ENCODE results near the gene HHLA2.

The HHLA2 gene

DNA sequence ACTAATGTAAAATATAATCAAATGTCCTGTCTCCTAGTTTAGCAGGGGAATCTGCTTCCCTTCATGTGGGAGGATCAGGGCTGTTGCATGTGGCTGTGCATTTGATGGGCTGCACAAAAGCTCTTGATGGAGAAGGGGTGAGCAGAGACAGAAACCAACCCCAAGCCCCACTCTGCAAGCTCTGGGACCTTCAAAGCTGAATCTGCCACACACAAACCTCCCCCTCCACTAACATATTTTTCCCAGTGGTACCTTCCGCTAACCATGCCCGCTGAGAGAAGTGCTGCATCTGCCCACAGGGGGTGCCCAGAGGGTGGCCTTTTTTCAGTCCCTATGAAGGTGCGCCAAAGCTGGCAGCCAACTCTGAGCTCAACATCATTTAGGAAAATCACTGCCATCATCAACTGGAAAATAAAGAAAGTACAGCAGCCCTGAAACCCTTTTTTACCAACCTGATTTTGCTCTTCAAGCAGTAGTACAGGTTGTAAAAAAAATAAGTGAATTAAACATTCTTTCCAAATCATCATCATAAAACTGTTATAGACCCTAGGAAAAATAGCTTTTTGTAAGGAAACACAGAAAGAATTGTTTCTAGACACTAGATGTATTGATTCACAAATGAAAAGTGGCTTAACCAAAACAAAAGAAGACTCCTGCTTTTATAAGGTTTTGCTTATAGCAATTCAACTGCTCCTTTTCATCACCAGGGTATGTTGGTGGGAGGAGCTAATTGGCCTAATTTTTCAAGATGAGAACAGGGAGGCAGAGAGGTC lies 97.0 kb downstream of the HHLA2 start:
- DNase-seq (ENCODE audit: low read depth), result no peak

DNA sequence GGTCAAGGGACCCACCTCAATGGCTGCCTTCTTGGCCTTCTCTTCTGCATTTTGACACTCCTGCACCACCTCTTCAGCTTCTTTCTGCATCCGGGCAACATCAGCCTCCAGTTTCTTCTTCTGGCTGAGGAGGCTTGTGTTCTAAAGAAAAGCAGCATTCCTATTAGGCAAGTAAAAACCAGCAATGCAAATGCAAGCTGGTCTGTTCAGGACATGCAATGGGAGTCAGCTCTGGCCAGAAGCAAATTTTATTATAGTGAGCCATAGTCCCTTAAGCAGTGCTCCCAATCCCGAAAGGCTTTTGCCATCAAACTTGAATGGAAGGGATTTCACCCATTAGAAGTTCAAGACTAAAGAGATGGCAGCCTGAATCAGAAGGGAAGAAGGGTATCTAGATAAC lies 97.7 kb downstream of the HHLA2 start:
- DNase-seq (ENCODE audit: low read depth), result no peak

DNA sequence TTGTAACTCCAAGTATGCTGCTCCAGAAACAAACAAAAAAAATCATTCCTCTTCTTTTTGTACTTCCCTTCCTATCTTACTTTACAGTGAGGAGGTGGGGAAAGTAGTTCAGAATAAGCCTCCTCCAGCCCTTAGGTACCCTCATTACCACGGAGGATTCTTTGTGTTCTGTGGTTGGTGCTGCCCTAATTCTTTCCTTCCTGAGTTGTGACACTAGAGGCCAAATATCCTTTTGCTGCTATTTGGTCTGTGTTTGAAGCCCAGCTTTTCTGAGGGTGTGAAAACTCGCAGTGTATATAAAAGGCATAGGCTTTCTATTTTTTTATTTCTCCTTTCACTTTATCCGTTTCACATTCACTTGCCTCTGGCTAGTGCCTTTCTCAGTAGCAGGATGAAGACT lies 98.2 kb downstream of the HHLA2 start:
- no peak for DNase-seq (ENCODE audit: low read depth)

GRCh38 chr3:108396336-108396735 lies 100.0 kb downstream of the HHLA2 start:
- DNase-seq (ENCODE audit: low read depth), result no peak

DNA sequence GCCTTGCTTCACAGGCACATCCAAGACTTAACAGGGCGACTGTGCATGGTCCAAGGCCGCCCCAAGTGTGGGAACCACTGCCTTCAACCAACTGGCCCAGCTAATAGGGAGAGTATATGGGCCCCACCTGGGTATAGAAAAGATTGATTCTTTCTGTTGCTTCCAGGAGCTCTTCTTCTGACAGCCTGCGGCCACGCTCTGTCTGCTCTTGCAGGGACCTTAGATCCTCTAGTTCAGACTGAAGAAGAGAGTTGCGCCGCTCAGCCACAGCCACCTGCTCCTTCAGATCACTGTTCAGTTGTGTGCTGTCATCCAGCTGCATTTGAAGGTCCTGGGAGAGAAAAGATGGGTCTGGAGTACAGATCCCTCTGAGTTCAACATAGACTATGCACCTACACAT lies 102.2 kb downstream of the HHLA2 start:
- no peak for DNase-seq (ENCODE audit: low read depth)

- DNase-seq (ENCODE audit: low read depth), result no peak
Observed at GRCh38 chr3:108401836-108402235, 105.5 kb downstream of the HHLA2 start.

DNA sequence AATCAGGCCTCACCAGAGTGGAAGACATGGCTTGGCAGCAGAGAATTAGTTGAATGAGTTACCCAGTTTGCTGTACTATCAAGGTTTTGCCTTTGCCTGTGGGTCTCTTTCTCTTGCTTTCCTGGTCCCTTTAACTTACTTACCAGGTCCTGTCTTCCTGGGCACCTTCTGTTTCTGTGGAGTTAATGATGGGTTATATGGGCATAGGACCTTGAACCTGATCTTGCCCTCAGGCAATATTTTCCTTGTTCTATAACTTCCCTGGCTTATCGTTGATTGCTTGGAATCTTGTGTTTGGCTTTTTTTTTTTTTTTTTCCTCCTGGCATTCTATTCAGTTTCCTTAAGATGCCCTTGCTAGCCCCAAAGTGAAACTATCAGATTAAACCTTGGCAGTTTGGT lies 106.8 kb downstream of the HHLA2 start:
- no peak for DNase-seq (ENCODE audit: low read depth)

DNA sequence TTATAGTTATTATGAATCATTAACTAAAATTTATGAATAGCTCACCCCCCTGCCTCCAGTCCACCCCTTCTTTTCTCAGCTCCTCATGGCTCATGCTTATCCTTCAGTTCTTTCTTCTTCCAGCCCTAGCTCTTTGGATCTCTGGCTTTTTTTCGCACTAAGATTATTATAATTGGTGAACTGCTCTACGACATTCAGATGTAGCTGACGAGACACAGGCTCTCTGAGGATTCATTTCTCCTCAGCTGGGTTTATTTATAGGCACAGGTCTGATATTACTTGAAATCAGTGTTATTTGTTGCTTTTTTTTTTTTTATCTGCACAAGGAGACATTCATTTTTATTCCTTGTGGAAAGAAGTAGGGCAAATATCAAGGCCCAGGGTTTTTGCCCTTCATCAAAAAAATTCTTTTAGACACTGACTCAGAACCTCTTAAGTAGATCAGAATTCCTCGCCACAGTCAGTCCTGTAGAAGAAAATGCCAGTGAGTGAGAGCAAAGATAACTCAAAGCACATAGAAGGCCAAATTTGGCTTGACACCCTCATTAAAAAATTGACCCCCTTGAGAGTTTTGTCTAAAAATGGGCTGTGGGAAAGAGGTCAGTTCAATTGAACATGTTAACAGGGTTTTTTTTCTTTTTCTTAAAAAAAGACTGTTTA lies 107.5 kb downstream of the HHLA2 start:
- no peak for DNase-seq (ENCODE audit: low read depth)

GRCh38 chr3:108404368-108404767 lies 108.0 kb downstream of the HHLA2 start:
- no peak for DNase-seq (ENCODE audit: low read depth)

- DNase-seq (ENCODE audit: low read depth), result no peak
Observed at GRCh38 chr3:108406063-108406660, 109.8 kb downstream of the HHLA2 start.

DNA sequence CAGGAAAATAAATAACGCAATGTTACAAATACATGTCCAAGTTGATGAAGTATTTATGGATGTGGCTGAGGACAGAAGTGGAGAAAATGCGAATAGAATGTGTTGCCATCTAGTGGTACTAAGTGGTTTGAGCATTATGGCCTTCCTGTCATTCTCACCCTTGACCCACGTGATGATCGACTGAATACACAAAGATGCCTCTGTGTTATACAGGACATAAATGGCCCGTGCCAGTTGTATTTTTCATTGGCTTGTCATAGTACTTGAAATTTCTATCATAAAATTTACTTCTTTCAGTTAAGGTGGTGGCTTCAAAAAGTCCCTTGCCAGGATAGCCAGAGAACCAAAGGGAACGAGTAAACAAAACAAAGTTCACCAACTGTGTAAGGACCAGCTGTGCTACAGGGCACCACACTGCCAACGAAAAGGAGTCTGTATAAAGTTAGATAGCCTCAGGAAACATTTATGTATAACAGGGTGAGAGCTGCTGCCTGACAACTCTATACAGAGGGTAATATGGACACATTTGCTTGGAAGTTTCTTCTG lies 110.4 kb downstream of the HHLA2 start:
- DNase-seq (ENCODE audit: low read depth), result no peak

DNA sequence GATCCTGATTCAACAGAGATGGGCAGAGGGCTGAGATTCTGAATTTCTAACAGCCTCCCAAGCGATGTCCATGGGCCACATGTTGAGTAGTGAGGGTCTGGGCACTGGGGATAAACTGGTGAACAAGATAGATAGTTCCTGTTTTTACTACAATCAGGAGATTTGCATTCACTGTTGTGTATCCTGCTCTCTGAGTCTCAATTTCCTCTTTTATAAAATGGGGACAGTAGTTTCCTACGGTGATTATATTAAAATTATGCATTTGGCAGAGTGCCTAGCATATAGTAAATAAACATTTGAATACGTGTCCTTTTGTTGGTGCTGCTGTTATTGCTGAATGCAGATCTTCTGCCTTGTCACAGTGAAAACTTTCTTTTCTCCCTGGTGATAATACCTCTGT lies 111.5 kb downstream of the HHLA2 start:
- no peak for DNase-seq (ENCODE audit: low read depth)

GRCh38 chr3:108408883-108409799 lies 112.8 kb downstream of the HHLA2 start:
- no peak for DNase-seq (ENCODE audit: low read depth)

- no peak for DNase-seq (ENCODE audit: low read depth)
Observed at GRCh38 chr3:108409800-108410178, 113.4 kb downstream of the HHLA2 start.

DNA sequence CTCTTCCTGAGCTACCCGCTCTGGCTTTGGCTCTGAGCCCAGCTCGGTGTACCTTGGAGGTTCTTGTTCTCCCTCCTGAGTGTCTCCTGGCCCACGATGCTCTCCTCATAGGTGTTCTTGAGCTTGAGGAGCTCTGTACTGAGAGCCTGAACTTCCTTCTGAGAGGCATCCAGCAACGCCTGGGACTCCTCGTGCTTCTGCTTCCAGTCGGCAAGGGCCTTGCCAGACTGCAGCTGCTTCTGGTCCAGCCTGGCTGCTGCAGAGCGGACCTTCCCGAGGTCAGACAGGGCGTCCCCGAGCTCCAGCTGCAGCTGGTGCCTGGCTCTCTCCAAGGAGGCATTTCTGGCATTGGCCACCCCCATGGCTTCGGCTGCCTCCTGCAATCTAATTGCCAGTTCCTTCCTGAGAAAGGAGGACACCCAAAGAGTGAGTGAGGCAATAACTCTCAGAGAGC lies 114.2 kb downstream of the HHLA2 start:
- DNase-seq (ENCODE audit: low read depth), result no peak

- DNase-seq (ENCODE audit: low read depth), result no peak
Observed at GRCh38 chr3:108412121-108412750, 115.9 kb downstream of the HHLA2 start.

DNA sequence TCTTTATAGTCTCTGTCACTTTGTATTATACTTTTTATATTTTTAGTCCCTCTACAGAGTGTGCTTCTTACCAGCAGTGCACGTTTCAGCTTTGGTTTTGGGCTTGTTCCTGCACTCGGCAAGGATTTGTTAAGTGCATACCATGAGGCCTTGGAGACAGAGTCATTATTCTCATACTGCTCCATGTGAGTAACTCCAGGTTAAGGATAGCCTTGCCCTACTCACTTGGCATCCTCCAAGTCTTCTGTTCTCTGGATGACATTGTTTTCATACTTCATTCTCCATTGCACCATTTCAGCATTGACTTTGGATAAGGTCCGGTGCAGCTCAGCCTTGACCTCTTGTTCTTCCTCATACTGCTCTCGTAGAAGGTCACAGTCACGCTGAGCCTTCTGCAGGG lies 117.7 kb downstream of the HHLA2 start:
- DNase-seq (ENCODE audit: low read depth), result no peak

DNA sequence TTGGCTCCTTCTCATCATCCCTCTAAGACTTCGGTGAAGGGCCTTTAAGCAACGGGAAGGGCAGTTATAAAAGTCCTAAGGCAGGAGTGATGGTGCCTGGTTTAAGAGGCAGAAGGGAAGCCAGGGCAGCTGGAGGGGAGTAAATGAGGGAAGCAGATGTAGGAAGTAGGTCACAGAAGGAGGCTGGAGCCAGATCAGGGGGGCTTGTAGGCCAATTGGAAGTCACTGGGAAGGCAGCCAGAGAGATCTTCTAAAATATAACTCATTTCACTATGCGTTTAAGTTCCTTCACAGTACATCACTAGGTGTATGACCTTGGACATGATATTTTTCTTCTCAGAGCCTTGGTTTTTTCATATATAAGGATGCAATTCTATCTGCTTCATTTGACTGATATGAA lies 119.3 kb downstream of the HHLA2 start:
- DNase-seq (ENCODE audit: low read depth), result no peak

GRCh38 chr3:108416111-108416869 lies 119.9 kb downstream of the HHLA2 start:
- no peak for DNase-seq (ENCODE audit: low read depth)

- no peak for DNase-seq (ENCODE audit: low read depth)
Observed at GRCh38 chr3:108420926-108421325, 124.6 kb downstream of the HHLA2 start.
